SK-N-MC (cell line): ENCODE data around the gene GGPS1.

ENCODE experiments used
- EZH2 ChIP-seq: fragments of 200-600 bp; sonication (generic); IDR thresholded peaks from one replicate; pipeline ENCODE4 v1.6.1; 2017; ENCODE audit warnings: antibody characterized with exemption
- FOXP2 ChIP-seq: optimal IDR thresholded peaks from 2 replicates; pipeline ENCODE3; 2011; ENCODE audit warnings: mild to moderate bottlenecking, moderate library complexity; ENCODE audit not compliant: insufficient read depth; ENCODE audit errors: extremely low read length, control extremely low read depth
- POLR2AphosphoS5 ChIP-seq: IDR thresholded peaks from 2 replicates; pipeline ENCODE4 v1.6.1; 2012; ENCODE audit warnings: mild to moderate bottlenecking, low read depth, low read length, borderline replicate concordance

DNA sequence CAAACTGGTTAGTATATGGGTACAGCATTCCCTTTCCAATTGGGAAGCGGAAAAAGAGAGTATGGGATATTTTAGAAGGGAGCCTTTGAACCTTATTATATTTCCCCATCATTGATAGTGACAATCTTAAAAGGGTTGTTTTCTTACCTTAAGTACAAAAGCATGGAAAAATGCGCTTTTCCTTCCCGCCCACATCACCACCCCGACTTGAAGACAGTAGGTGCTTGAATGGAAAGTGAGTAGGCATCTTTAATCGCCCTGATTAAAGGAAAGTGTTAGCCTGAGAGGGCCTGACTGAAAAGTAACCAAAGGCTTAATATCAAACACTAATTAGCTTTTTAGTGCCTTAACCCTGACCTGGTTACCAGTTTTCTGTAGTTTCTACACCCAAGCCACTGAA is 15.4 kb downstream of the GGPS1 start:
- TF ChIP-seq EZH2 = no peak
- no peak for TF ChIP-seq POLR2AphosphoS5
- no peak for TF ChIP-seq FOXP2
